Left lung (tissue), 10 donors: ENCODE results near the gene GLRX5. TPM values are rescaled to one million over a fixed set of nuclear protein-coding genes. Genes with fewer than 3 reads are reported as not detected.

Source experiments
- ATAC-seq: fragments of 200-7000 bp; cut with Tn5 transposase; one replicate; pipeline ENCODE4 v1.9.1; 2020; ENCODE audit warnings: moderate library complexity
- DNase-seq, 4 donors: peaks; one replicate each; pipeline ENCODE4 v3.0.0-alpha.2; 2013 to 2020
- H3K27ac ChIP-seq, 2 donors: fragments of 200-600 bp; sonication (generic) in 1 of 2; one replicate each; pipeline versions ENCODE4 v1.5.0 to v1.8.0; 2020 to 2021
- H3K27me3 ChIP-seq, 2 donors: fragments of 200-600 bp; sonication (generic) in 1 of 2; one replicate each; pipeline versions ENCODE4 v1.5.0 to v1.8.0; 2020 to 2021
- H3K36me3 ChIP-seq, 2 donors: fragments of 200-600 bp; sonication (generic) in 1 of 2; one replicate each; pipeline versions ENCODE4 v1.5.0 to v1.8.0; 2020 to 2021
- H3K4me1 ChIP-seq, 2 donors: fragments of 200-600 bp; one replicate each; pipeline ENCODE4 v1.8.0; 2021
- H3K4me3 ChIP-seq, 2 donors: fragments of 200-600 bp; sonication (generic) in 1 of 2; one replicate each; pipeline versions ENCODE4 v1.5.0 to v1.8.0; 2020 to 2021; ENCODE audit warnings: mild to moderate bottlenecking in 1 of 2
- H3K9me3 ChIP-seq, 2 donors: fragments of 200-600 bp; sonication (generic) in 1 of 2; one replicate each; pipeline versions ENCODE4 v1.5.0 to v1.8.0; 2020 to 2021
- intact Hi-C, 2 donors: fragments of 100-400 bp; cut with DNase I; formaldehyde crosslinking; loops; one replicate each; pipeline versions ENCODE4 v1.11.2 to v1.14.2; 2022
- polyA plus RNA-seq, 6 donors: library from polyadenylated mRNA; unstranded; fragments of 120-200 nt; gene quantifications; one replicate each; pipeline ENCODE4 v1.2.1, GENCODE V29; 2013; ENCODE audit not compliant: insufficient read length in 6 of 6
- total RNA-seq, 2 donors: library from RNA; stranded (reverse); fragmentation: NEBNext Ultra II Directional; extraction: Animal tissue kit (Norgen Biotek cat#: 25700); gene quantifications; one replicate each; pipeline ENCODE4 v1.2.1, GENCODE V29; 2021
- TF ChIP-seq, protein P1 (sequence below), 2 donors: fragments of 200-600 bp; sonication (generic) in 1 of 2; IDR thresholded peaks; one replicate each; pipeline versions ENCODE4 v1.5.0 to v1.8.0; 2021; ENCODE audit warnings: antibody characterized with exemption in 2 of 2
- donor health status: DM: no; HTN: yes; CAD: no.
- donor health status: DM: no; HTN: no; CAD: no.

Gene GLRX5
- total and polyA plus RNA-seq, 8 donors = 29.4 to 71.6 (median 55.3) TPM

DNA sequence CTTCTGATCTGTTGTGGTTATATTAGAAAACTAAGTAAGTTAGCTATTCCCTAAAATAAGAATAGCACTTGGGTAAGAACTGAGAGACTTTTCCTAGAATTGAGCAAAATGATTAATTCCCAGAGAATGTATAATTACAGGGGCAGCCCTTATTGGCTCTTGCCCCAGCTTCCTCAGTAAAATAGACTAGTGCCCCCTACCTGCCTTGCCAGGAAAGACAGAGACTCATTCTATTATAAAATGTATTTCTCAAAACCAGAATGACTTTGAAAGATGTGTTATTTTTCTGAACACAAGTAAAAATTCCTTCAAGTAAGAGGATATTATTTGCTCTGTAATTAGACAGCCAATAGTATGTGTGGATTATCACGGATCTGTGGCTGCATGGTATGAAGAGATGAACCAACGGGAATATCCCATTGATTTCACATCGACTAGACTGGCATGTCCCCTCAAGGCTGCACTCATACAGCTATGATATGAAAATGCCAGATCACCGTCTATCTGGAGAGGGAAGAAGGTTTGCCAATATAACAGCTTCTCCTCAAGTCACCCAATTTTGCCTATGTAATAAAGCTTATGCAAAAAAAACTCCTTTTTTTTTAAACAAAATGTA lies 7.4 kb upstream of the GLRX5 start:
- Histone ChIP-seq H3K27me3 (no peaks in the 10 kb centered on the region), H3K9me3 (no peaks in the 10 kb centered on the region), H3K4me1 (peaks cover 14 to 80% of the 10 kb centered on the region in 2 donors), H3K4me3 (no peak overlapping the region), H3K36me3 (no peaks in the 10 kb centered on the region), H3K27ac (peak overlapping the region; percentile 35 to 69)
- TF ChIP-seq, protein P1, sequence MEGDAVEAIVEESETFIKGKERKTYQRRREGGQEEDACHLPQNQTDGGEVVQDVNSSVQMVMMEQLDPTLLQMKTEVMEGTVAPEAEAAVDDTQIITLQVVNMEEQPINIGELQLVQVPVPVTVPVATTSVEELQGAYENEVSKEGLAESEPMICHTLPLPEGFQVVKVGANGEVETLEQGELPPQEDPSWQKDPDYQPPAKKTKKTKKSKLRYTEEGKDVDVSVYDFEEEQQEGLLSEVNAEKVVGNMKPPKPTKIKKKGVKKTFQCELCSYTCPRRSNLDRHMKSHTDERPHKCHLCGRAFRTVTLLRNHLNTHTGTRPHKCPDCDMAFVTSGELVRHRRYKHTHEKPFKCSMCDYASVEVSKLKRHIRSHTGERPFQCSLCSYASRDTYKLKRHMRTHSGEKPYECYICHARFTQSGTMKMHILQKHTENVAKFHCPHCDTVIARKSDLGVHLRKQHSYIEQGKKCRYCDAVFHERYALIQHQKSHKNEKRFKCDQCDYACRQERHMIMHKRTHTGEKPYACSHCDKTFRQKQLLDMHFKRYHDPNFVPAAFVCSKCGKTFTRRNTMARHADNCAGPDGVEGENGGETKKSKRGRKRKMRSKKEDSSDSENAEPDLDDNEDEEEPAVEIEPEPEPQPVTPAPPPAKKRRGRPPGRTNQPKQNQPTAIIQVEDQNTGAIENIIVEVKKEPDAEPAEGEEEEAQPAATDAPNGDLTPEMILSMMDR (IDR thresholded peaks at IDR 0.05) = peak; percentile 68 to 76
- ATAC-seq = peak; percentile 60
- peak in 1 of 4 donors; percentile 50 for DNase-seq
- intact Hi-C loops = loop anchor here (5.0 to 10.0 kb wide), 2 partner anchors 83 to 90 kb away; no protein-coding TSS in a partner anchor

DNA sequence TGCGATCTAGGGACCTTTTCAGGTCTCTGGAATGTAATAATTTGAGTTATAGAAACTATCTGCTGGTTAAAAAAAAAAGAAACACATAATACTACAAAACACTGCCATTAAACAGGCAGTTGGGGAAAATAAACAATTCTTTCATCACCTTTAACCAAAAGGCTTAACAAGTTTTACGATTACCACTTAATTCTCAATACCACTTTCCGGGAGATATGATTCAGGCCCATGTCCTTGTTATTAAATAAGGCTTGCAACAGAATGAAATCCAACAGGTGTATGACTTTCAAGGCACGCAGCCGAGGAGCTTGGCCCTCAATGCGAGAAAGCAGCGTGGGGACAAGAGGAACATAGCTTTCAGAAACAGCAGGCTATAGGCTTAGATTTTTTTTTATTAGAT lies 5.6 kb upstream of the GLRX5 start:
- no peaks in the 10 kb centered on the region for H3K36me3 ChIP-seq
- no peaks in the 10 kb centered on the region for H3K9me3 ChIP-seq
- no peak for ATAC-seq
- intact Hi-C loops = loop anchor here (5.0 to 10.0 kb wide), 2 partner anchors 84 to 92 kb away; no protein-coding TSS in a partner anchor
- no peak for DNase-seq
- H3K27me3 ChIP-seq = no peaks in the 10 kb centered on the region
- peaks cover 9 to 78% of the 10 kb centered on the region in 2 donors for H3K4me1 ChIP-seq
- no peak overlapping the region for H3K27ac ChIP-seq
- no peak overlapping the region for H3K4me3 ChIP-seq
- TF ChIP-seq, protein P1 (IDR thresholded peaks at IDR 0.05) = no peak

DNA sequence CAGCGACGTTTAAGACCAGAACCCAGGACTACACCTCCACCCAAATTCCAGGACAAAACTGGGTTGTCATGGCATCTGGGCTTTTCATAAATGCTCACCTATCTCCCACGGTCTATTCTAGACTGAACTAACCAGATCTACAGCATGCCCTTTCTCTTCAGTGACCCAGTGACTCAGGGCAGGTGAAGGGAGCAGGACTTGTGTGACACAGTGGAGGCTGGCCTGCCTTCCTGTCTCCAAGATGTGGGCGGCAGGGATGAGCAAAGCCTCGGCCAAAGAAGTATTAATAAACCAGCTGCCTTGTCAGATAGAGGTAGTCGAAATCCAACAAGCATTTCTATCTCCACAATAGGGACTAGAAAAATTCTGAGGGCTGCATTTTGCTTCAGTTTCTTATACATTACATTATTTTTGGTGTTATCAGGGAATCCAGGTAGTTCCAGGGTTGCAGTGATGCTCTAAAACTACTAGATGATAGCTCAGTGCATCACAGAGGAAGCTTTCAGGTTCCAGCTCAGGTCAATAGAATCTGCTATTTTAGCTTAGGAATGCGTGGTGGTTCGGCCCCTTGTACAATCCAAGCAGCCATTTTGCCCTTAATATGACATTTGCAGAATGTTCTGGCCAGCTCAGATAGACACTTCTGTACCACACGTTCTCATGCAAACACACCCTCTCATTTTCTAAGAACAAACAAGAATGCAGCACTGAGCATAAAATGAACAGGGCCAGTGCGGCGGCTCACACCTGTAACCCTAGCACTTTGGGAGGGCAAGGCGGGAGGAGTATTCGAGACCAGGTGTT lies 4.2 kb upstream of the GLRX5 start:
- H3K4me3 ChIP-seq = no peak overlapping the region

DNA sequence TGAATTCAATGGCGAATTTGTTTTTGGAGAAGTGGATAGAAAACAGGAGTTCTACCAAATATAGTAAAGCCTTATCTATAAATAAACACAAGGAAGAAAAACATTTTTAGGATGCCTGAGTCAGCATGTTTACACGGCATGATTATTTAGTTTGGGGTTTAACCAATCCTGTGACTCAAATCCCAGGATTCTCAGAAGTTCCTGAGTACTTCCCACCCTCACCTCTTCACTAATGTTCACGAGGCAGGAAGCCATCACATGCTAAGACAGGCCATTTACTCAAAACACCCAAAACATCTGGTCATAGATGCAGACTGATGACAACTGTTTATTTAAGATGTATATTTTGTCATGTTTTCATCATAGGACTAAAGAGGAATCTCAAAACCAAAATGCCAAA lies 3.4 kb upstream of the GLRX5 start:
- H3K36me3 ChIP-seq = no peaks in the 10 kb centered on the region
- DNase-seq (no peak), ATAC-seq (no peak)
- no peaks in the 10 kb centered on the region for H3K9me3 ChIP-seq
- no peak overlapping the region for H3K4me3 ChIP-seq
- intact Hi-C loops = no loop called here
- peaks cover 14 to 65% of the 10 kb centered on the region in 2 donors for H3K4me1 ChIP-seq
- TF ChIP-seq, protein P1 (IDR thresholded peaks at IDR 0.05) = no peak
- H3K27ac ChIP-seq = no peak overlapping the region
- no peaks in the 10 kb centered on the region for H3K27me3 ChIP-seq

More for the DNA sequence above, 4.2 kb upstream of the GLRX5 start:
- intact Hi-C loops = no loop called here
- Histone ChIP-seq H3K4me1 (peaks cover 9 to 65% of the 10 kb centered on the region in 2 donors), H3K9me3 (no peaks in the 10 kb centered on the region), H3K36me3 (no peaks in the 10 kb centered on the region), H3K27ac (no peak overlapping the region), H3K27me3 (no peaks in the 10 kb centered on the region)
- ATAC-seq (no peak), DNase-seq (no peak)
- TF ChIP-seq, protein P1 (IDR thresholded peaks at IDR 0.05) = no peak

DNA sequence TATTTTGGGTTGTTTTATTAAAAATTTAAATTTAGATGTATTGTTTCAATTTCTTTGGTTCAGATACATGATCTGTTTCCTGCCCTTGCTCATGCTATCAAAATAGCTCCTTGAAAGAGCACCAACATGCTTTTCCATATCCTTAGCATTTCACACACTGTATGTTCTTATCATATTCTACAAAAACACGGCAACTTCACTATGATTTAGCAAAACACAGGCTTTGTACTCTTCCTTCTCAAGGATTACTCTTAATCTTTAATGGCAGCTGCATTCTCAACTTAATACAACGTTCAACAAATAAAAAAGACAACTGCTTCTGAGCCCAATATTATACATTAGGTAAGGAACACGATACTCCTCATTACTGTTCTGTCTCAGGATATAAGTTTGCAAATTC lies 2.9 kb upstream of the GLRX5 start:
- Histone ChIP-seq H3K27me3 (no peaks in the 10 kb centered on the region), H3K27ac (no peak overlapping the region), H3K36me3 (no peaks in the 10 kb centered on the region), H3K4me3 (peak overlapping the region in 1 of 2 donors; percentile 91), H3K9me3 (no peaks in the 10 kb centered on the region), H3K4me1 (peaks cover 14 to 65% of the 10 kb centered on the region in 2 donors)
- ATAC-seq = no peak
- intact Hi-C loops = no loop called here
- TF ChIP-seq, protein P1 (IDR thresholded peaks at IDR 0.05) = no peak
- DNase-seq = no peak
